AG08396 (cell line): ENCODE data around the gene CRIP2.

ENCODE experiments used
- DNase-seq: peaks from one replicate; pipeline ENCODE4 v3.0.0; 2012; ENCODE audit warnings: low spot score, mixed read lengths

The CRIP2 gene

DNA sequence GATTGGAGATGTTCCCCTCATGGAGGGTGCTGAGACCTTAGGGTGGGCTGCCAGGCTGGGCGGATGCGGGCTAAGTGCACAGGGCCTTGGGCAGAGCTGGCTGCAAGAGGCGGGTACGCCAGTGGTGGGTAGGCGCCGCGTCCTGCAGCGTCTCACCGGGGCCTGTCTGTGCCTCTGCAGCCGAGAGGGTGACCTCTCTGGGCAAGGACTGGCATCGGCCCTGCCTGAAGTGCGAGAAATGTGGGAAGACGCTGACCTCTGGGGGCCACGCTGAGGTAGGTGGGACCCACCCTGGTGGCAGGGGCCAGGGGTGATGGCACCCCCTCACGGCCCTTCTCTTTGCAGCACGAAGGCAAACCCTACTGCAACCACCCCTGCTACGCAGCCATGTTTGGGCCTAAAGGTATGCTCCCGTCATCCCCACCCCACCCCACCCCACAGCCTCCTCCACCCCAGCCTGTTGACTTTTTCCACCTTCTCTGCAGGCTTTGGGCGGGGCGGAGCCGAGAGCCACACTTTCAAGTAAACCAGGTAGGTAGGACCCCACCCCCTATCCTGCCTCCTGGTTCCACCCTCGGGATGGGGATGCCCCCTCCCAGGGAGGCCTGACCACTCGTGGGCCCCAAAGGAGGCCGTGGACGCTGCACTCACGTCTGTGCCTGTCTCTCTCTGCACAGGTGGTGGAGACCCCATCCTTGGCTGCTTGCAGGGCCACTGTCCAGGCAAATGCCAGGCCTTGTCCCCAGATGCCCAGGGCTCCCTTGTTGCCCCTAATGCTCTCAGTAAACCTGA lies 13.6 kb downstream of the CRIP2 start:
- no peak for DNase-seq

DNA sequence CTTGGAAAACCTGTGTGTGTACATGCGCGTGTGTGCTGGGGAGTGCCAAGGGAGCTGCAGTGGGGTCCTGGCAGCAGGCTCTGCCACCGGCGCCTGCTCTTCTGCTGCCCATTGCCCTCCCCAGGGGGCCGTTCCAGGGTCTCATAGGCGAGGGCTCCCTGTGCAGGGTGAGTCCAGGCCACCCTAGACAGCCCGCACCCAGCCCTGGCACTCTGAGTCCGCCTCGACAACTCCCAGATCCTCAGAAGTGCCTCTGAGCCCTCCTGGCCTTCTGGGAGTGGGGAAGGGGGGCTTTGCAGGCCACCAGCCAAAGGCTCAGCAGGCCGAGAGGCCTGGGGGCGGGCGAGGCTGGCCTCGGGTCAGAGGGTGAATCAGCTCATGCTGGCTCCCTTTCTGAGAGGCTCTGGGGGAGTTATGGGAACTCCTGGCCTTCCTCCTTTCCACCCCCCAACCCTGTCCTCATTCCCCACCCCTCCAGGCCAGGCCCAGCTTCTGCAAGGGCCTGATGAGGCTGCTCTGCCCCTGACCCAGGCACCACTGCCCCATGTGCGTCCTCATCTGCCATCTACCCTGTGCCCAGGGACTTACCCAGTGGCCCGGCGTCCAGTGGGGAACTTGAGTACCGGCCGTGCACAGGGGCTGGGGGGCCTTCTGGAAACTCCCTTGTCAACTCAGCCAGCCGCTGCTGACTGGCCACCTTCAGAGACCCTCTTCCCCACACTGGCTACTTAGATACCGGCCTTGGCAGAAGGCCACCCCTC lies 14.3 kb downstream of the CRIP2 start:
- DNase-seq, result no peak

DNA sequence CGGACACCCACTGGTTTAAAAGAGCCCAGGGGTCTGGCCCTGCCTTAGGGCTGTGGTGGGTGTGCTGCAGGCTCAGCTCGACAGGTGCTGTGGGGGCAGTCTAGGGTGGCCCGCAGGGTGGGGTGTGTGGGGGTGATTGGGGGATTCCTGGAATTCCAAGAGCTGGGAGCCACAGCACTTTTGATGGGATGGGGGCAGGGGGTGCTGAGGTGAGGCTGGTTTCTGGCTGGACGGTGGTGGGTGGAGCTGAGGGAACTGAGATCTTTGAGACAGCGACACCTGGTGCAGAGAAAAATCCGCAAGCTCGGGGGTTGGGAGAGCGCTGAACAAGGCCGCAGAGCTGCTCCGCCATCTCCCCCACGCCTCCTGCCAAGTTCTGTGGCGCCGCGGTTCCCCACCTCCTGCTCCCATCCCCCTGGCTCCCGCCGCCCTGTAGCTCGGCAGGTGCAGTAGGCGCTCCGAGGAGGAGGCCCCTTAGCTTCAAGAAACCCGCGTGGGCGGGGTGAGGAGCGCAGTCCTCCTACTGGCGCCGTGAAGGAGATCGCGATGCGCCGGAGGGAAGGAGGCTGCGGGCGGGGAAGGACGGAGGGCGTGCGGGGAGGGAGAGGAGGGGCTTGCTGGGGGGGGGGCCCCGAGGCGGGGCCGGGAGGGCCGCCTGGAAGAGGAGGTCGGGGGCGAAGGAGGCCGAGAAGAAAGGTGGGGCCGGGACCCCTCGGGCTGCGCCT lies 15.1 kb downstream of the CRIP2 start:
- DNase-seq, result peak; percentile 78

DNA sequence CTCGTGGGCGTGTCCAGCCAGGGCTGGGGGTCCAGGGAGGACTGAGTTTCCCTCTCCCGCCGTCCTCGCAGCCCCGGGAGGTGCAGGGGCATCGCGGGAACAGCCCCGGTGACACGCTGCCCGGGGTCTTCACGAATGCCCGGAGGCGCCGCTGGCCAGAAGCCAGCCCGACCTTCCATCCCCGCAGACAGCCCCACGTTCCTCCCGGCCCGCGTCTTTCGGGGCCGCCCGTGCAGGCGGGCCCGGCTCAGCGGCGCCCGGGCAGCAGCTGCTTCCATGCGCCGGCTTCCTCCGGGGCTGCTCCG lies 15.6 kb downstream of the CRIP2 start:
- DNase-seq, result no peak

DNA sequence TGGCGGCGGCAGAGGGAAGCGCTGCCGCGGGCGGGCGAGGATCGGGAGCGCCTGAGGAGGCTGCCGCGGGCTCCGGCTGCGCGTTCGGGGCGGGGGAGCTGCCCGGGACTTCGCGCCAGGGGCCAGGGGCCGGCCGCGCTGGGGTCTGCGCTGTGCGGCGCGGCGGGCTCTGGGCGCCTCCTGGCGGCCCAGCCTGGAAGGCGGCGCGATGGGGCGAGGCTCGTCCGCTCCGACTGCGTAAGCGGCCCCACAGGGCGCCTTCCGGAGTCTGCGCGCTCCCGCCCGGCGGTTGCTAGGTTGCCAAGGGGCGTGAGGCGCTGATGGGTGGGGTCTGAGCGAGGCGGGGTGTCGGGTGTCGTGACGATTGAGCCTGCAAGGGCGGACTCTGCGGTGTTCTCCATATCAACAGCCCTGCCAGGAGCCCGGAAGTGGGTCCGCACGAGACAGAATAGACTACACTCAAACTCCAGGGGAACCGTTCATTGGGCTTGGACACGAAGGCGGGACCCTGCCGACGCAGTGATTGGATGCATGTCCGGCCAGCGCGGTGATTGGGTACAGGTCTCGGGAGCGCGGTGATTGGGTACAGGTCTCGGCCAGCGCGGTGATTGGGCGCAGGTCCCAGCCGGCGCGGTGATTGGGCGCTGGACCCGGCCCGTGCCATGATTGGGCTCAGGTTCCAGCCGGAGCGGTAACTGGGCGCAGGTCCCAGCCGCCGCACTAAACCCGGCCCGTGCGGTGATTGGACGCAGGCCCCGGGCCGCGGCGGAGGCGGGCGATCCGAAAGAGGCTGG lies 16.1 kb downstream of the CRIP2 start, which contains the start of gene TEDC1:
TEDC1 (plus strand) TSS at position 675 of the 794 bp plus-strand sequence. CDS start 130 bp downstream, outside the sequence.
- DNase-seq, result peak; percentile 100

DNA sequence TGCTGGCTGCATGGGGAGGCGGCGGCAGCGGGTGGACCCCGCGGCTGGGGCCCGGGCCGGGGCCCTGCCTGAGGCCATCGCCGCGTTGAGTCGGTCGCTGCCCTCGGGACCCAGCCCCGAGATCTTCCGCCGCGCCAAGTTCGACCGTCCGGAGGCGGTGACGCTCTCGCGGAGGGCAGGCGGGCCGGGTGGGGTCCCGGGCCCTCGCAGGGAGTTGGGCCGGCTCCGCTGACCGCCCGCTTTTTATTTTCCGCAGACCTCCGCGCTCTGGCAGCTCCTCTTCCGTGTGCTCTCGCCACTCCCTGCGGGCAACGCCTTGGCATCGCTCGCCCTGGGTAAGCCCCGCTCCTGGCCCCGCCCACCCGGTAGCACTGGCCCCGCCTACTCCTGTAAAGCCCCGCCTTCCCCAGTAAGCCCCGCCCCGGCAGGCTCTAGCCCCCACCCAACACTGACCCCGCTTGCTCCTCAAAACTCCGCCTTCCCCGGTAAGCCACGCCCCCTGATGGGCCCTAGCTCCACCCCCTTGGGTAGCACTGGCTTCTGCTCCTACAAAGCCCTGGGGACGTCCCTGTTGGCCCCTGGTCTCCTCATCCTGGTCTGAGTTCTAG lies 16.8 kb downstream of the CRIP2 start:
- peak; percentile 86 for DNase-seq

DNA sequence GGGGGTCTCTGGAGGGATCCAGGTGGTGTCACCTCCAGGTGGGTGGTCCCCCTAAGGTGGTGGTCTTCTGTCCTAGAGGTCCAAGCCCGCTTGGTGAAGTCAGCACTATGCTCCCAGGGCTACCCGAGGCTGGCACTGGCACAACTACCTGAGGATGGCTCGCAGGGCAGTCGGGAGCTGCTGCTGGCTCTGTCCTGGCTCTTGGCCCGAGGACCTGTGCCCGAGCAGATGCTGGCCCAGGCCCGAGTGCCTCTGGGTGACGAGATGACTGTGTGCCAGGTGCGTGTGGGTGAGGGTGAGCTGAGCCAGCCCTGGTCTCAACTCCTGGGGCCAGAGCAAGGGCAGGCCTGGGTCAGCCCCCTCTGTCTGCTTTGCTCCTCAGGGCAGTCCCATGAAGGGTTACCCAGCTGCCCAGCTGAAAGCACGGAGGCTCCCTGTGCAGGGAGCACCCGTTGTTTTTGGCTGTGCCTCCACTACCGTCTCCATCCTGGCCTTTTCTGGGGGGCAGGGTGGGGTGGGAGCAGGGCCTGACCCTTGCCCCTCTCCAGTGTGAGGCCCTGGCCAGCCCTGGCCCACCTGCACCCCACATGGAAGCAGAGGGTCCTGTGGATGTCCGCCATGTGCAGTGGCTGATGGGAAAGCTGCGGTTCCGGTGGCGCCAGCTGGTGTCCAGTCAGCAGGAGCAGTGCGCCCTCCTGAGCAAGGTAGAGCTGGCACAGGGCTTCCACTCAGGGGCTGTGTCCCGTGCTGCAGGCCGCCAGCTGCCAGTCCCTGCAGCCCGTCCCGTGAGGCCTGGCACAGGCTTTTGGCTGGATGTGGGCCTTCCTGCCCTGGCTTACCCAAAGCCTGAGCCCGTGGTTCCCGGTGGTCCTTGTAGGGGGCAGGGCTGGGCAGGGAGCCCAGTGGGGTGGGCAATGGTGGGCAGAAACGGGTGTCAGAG lies 17.7 kb downstream of the CRIP2 start:
- no peak for DNase-seq

DNA sequence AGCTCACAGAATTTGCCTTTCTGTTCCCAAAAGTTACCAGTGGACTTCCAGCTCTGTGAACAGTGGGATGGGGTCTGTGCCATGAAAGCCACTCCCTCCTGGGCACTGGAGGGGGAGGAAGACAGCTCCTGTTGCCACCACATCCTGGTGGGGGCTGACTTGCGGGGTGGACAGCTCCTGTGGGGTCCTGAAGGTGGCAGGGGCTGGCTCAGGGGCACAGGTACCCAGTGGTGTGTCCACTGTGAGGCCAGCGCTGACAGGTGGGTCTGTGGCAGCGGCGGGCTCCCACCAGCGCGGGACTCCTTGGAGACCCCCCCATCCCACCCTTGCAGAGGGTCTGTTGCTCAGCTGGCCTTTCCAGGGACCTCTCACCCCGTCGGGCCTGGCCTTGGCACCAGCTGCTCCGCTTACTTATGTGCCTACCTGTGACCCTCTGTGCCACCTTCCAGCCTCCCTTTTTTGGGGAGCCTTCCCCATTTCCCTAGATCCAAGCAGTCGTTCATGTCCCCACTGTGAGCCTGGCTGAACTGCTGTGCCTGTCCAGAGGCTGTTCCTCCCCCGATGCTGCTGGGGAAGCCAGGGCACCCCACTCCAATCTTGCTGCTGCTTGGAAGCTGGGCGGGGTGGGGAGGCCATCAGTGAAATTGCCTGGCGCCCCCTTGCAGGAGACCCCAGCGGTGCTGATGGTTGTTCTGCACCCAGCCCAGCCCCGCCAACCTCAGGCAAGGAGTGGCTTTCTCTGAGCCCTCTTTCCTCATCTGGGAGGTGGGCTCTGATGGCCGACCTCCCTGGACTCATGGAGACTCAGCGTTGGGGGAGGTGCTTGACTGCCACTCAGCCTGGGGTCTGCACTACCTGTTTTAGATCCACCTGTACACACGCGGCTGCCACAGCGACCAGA lies 18.6 kb downstream of the CRIP2 start:
- DNase-seq, result no peak

DNA sequence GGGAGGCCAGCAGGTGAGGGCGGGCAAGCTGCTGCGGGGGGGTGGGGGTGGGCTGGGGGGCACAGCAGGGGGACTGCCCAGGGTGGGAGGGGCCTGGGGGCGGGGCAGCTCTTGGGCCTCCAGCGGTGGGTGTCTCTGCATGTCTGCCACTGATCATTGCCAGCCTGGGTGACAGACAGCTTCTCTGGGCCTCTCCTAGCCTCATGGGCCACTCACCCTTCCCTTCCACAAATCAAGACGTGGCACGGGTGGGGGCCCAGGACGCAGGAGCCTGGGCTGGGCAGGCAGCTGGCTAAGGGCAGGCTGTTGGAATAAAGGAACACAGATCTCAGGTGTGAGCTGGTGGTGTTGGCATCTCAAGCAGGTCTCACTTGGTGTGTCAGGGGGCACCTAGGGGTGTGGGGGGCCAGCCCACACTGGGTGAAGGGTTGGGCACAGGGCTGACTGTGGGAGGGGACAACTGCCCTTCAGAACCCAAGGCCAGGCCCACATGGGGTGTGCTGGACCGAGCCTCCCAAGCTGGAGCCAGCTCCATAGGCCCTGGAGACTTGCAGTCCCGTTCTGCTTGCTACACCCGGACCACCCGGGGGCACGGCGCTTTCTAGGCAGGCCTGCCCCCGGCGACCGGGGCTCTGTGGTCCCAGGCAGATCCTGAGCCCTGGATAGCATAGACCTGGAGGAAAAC lies 19.4 kb downstream of the CRIP2 start:
- no peak for DNase-seq

DNA sequence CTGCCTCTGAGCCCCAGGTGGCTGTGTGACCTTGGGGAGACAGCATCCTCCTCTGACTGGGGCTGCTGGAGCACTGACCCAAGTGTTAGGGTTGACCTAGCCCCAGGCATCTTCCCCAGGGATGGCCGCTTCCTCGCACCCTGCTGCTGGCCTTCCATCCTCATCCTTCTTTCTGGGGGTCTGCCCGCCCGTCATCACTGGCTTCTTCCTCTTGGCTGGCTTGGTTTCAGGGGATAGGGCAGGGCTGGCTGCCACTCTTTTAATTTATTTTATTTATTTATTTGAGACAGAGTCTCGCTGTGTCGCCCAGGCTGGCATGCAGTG lies 19.9 kb downstream of the CRIP2 start:
- DNase-seq, result no peak

DNA sequence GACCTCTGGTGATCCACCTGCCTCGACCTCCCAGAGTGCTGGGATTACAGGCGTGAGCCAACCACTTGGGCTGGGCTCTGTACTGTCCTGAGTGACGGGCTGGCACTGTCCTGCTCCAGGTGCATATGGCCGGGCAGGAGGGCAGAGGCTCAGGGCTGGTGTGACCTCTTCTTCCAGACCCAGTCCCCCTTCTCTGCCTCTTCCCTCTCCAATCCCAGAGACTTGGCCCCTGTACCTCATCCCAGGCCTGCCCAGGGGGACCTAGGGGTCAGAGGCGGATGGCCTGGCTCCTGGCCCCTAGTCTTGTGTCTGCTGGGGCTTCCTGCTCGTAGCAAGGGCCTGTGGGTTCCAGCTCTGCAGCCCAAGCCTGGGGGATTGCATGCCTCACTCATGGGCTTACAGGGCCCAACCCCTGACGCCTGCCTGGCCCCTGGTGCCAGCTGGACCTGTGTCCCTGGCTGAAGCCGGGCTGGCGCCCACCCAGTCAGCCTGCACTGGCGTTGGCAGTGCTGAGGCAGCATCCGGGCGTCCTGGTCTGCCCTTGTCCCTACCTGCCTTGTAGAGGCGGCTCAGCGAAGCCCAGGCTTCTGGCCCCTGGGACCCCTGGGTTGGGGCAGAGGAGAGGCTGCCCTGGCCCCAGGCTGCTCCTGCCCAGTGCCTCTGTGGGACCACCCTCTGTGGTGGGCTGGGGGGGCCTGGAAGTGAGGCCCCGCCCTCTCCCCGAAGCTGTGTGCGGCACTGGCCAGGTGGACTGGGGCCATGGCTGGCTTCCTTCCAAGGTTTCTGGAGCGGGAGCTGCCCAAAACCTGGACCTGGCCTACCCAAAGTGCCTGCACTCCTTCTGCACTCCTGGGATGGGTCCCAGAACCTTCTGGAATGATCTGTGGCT lies 20.7 kb downstream of the CRIP2 start:
- no peak for DNase-seq

DNA sequence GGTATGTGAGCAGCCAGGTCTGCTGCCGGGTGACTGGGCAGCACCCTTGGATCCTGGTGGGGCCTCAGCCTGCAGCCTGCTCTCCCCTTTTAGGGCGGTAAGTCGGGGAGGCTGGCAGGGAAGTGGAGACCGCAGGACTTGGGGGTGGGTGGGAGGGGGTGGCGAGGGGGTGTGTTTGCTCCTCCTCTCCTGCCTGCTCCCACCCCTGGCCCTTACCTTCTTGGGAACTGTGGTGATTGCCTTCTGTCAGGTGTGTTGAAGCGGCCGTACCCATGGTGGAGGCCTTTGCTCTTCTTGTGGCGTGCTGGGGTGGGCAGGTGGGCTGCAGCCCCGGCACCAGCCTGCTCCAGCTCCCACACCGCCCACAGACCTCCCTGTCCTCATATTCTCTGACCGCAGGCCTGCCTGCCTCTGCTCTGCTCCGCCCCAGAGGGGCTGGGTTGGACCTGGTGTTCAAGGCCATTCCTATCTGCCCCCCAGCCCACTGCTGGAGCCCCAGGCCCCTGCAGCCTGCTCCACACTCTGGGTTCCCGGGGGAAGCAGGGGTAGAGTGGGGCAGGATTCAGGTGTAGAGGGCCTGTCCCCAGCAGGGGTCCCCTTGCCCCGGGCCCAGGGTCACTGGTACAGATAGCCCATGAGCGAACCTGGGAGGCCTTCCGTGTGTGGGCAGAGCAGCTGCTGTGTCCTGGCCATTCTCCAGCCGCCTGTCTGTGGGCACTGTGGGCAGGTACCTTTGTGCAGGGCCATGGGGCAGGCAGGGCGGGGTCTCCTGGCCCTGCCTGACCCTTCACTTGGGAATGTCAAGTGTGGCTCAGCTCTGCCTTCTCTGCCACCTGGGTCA lies 21.6 kb downstream of the CRIP2 start:
- DNase-seq, result no peak

DNA sequence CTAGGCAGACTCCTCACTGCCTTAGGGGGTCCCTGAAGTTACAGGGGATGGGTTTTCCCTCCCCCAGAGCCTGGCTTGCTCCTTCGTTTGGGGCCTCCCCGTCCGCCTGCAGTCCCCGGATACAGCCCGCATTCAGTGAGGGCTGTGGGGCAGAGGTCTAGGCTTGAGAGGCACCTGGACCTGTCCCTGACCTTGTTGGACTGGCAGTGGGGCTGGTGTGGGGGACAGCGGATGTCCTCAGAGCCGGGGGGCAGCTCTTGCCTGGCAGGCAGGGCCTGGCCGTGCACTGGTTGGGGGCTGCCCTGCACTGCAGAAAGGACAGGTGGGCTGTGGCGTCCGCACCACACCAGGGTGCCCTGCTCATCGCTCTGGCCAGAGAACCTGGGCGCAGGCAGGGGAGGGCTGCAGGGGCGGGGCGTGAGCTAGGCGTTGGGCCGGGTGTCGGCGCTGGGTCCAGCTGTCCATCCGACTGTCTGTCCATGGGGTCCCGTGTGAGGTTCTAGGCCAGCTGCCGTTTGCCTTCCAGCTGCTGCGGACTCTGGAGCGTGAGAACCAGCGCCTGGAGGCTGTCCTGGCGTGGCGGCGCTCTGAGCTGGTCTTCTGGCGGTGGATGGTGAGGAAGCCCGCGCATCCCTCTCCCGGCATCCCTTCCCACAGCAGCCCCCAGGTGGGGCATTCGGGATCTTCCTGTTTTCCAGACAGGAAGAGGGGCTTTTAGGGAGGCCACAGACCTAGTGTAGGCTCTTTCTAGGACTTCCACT lies 22.4 kb downstream of the CRIP2 start:
- no peak for DNase-seq

DNA sequence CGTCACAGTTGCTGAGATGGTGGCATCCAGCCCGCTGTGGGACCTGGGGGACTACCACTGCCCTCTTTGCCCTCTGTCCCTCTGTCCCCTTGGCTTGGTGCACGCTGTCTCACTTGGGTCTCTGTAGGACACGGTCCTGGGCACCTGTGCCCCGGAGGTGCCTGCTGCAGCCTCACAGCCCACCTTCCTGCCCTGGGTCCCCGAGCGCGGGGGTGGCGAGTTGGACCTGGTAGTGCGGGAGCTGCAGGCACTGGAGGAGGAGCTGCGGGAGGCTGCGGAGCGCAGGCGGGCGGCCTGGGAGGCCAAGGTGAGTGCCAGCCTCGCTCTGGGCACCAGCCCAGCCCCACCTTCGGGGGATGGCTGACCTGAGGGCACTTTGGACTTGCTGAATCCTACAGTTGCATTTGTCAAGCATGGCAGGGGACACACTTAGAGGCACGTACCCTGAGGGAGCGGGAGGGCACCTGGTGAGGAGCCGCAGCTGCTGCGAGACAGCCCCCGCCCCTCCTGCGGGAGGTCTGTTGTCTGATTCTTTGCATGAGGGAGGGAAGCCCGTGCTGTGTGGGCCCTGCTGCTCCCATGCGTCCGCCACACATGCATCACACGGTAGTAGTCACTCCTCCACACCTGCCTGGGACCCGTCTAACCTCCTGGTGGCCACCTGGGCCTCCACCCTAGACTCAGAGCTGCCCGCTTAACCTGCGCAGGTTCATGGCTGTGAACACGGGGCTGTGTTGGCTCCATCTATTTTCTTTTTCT lies 23.2 kb downstream of the CRIP2 start:
- DNase-seq, result no peak

DNA sequence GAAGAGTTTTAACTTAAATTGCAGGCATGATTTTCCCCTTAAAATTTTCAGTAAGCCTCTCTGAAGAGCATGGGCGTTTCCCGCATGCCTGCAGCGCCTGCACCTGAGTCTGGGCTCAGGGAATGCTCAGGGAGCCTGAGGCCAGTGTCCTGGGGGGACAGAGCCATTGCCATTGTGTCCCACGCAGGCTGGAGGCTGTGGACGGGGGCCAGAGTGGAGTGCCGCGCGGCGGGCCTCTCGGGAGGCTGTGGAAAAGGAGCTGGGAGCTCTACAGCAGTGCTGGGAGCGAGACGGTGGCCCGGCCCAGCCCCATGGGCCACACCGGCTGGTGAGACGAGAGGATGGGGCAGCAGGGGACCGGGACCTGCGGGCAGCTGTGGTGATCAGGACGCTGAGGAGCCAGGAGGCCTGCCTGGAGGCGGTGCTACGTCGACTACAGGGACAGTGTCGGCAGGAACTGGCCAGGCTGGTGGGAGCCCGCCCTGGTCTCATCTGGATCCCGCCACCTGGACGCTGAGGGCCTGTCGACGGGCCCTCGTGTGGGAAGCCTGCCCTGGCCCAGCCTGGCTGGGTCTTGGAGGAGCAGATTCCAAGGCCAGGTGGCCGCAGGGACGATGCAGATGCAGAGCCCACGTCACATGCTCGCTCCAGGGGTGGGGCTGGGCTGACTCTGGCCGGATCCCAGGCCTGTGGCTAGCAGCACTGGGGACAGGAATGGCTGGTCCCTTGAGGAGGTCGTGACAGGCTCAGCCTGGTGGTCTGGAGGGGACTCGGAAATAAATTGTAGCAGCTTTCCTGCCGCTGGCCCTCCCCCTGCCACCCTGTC lies 24.0 kb downstream of the CRIP2 start:
- DNase-seq, result no peak
